ENCODE data around the gene MIF4GD. TPM values are rescaled to one million over a fixed set of nuclear protein-coding genes. Genes with fewer than 3 reads are reported as not detected.

The MIF4GD gene
- total and polyA plus RNA-seq, 9 of the 15 experiments (the other 6 are each of a cell fraction or from before 2014, with no cell fraction given) = 11.8 to 63.8 (median 28.1) TPM

- TF ChIP-seq, protein P1, sequence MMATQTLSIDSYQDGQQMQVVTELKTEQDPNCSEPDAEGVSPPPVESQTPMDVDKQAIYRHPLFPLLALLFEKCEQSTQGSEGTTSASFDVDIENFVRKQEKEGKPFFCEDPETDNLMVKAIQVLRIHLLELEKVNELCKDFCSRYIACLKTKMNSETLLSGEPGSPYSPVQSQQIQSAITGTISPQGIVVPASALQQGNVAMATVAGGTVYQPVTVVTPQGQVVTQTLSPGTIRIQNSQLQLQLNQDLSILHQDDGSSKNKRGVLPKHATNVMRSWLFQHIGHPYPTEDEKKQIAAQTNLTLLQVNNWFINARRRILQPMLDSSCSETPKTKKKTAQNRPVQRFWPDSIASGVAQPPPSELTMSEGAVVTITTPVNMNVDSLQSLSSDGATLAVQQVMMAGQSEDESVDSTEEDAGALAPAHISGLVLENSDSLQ (IDR thresholded peaks at IDR 0.05) = peak; percentile 66; the same call in 1 of the 2 replicates
- TF ChIP-seq ELF2 (CRISPR knock-in tag; IDR thresholded peaks at IDR 0.05) (no peak), ZBTB33 (CRISPR knock-in tag; IDR thresholded peaks at IDR 0.05) (peak; percentile 79), CCNT2 (IDR thresholded peaks at IDR 0.05; ENCODE audit: borderline replicate concordance, extremely low read depth, insufficient read length, low read depth, low read length) (no peak), MTA2 (IDR thresholded peaks at IDR 0.05; ENCODE audit: low read depth) (no peak), ZBTB17 (CRISPR knock-in tag; IDR thresholded peaks at IDR 0.05) (no peak), MYNN (IDR thresholded peaks at IDR 0.05) (peak; percentile 53), MYNN (CRISPR knock-in tag; IDR thresholded peaks at IDR 0.05) (no peak), HOXB6 (CRISPR knock-in tag; IDR thresholded peaks at IDR 0.05; ENCODE audit: borderline replicate concordance) (no peak), HNRNPLL (IDR thresholded peaks at IDR 0.05; ENCODE audit: low read depth, low read length, poor library complexity, severe bottlenecking) (no peak), GTF2F1 (IDR thresholded peaks at IDR 0.05; ENCODE audit: low read depth, low read length) (no peak), MAFK (IDR thresholded peaks at IDR 0.05; ENCODE audit: low read length) (no peak), ATF1 (CRISPR knock-in tag; IDR thresholded peaks at IDR 0.05) (no peak), ATF1 (tag; IDR thresholded peaks at IDR 0.05) (peak; percentile 79), LARP7 (IDR thresholded peaks at IDR 0.05) (no peak), RAD51 (IDR thresholded peaks at IDR 0.05; ENCODE audit: borderline replicate concordance, low read depth) (peak; percentile 68; the same call in 1 of the 2 replicates), ETV6 (IDR thresholded peaks at IDR 0.05; ENCODE audit: borderline replicate concordance in 1 of 2, low read depth in 2 of 2, low read length in 1 of 2) (no peak), ETV6 (CRISPR knock-in tag; IDR thresholded peaks at IDR 0.05; ENCODE audit: borderline replicate concordance) (no peak), XRCC4 (IDR thresholded peaks at IDR 0.05; ENCODE audit: extremely low read depth, insufficient read depth, insufficient read length) (no peak), E2F3 (CRISPR knock-in tag; IDR thresholded peaks at IDR 0.05) (no peak), KDM5B (IDR thresholded peaks at IDR 0.05; ENCODE audit: insufficient replicate concordance, low read depth, low read length) (no peak), HLTF (IDR thresholded peaks at IDR 0.05) (no peak)
- TF ChIP-seq, protein P2, sequence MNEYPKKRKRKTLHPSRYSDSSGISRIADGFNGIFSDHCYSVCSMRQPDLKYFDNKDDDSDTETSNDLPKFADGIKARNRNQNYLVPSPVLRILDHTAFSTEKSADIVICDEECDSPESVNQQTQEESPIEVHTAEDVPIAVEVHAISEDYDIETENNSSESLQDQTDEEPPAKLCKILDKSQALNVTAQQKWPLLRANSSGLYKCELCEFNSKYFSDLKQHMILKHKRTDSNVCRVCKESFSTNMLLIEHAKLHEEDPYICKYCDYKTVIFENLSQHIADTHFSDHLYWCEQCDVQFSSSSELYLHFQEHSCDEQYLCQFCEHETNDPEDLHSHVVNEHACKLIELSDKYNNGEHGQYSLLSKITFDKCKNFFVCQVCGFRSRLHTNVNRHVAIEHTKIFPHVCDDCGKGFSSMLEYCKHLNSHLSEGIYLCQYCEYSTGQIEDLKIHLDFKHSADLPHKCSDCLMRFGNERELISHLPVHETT (CRISPR knock-in tag; conservative IDR thresholded peaks at IDR 0.05 in 1 of 2, IDR thresholded peaks at IDR 0.05 in 1 of 2) = no peak
- TF ChIP-seq, protein P3, sequence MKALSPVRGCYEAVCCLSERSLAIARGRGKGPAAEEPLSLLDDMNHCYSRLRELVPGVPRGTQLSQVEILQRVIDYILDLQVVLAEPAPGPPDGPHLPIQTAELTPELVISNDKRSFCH (CRISPR knock-in tag; IDR thresholded peaks at IDR 0.05) = no peak
- TF ChIP-seq, protein P3 (tag; IDR thresholded peaks at IDR 0.05) = peak; percentile 46; the same call in 1 of the 2 replicates
These were observed 30.5 kb downstream of the MIF4GD start (continued) for GRCh38 chr17:75240394-75241142.

Measured in K562 (cell line).